ENCODE measurements around the gene KIF16B. TPM values are rescaled to one million over a fixed set of nuclear protein-coding genes. Genes with fewer than 3 reads are reported as not detected.

Gene KIF16B
- total and polyA plus RNA-seq, 9 of the 15 experiments (the other 6 are each of a cell fraction or from before 2014, with no cell fraction given): 1.00 to 10.6 (median 8.5) TPM

DNA sequence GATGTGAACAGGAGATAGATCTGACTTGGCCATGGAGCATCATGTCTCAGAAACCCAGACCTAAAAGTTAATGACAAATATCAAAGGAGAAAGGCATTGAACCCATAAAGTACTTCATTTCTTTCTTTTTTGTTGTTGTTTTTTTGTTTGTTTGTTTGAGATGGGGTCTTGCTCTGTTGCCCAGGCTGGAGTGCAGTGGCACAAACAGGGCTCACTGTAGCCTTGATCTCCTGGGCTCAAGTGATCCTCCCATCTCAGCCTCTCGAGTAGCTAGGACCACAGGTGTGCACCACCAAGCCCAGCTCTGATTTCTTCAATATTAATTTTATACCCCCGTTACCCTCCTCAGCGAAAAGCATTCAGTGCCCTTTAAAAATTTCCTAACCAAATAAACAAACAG lies 45.8 kb downstream of the KIF16B start:
- intact Hi-C loops (cut with micrococcal nuclease): no loop called here
- POLR2A ChIA-PET: interaction anchor here (1.2 kb wide), 1 partner anchor 138 kb away, joined by 3 read pairs; no protein-coding TSS in a partner anchor
- TF ChIP-seq CHD4 (IDR thresholded peaks at IDR 0.05; ENCODE audit: insufficient read depth, insufficient replicate concordance, low read depth, low read length, poor library complexity, severe bottlenecking) (no peak), ZSCAN29 (IDR thresholded peaks at IDR 0.05) (no peak), ZNF696 (CRISPR knock-in tag; conservative IDR thresholded peaks at IDR 0.05) (no peak), ZFP1 (CRISPR knock-in tag; IDR thresholded peaks at IDR 0.05) (no peak), PHF20 (IDR thresholded peaks at IDR 0.05; ENCODE audit: partially characterized antibody) (no peak), CBX1 (IDR thresholded peaks at IDR 0.05; ENCODE audit: low read depth) (no peak), GATAD2B (IDR thresholded peaks at IDR 0.05; ENCODE audit: borderline replicate concordance) (no peak), STAG1 (CRISPR knock-in tag; IDR thresholded peaks at IDR 0.05; ENCODE audit: borderline replicate concordance) (no peak), EP400 (IDR thresholded peaks at IDR 0.05) (no peak), GABPB2 (CRISPR knock-in tag; conservative IDR thresholded peaks at IDR 0.05) (no peak), BHLHE40 (IDR thresholded peaks at IDR 0.05; ENCODE audit: low read length) (no peak), RFX5 (IDR thresholded peaks at IDR 0.05; ENCODE audit: low read depth, low read length) (no peak)
- TF ChIP-seq, protein P1, sequence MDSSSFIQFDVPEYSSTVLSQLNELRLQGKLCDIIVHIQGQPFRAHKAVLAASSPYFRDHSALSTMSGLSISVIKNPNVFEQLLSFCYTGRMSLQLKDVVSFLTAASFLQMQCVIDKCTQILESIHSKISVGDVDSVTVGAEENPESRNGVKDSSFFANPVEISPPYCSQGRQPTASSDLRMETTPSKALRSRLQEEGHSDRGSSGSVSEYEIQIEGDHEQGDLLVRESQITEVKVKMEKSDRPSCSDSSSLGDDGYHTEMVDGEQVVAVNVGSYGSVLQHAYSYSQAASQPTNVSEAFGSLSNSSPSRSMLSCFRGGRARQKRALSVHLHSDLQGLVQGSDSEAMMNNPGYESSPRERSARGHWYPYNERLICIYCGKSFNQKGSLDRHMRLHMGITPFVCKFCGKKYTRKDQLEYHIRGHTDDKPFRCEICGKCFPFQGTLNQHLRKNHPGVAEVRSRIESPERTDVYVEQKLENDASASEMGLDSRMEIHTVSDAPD (CRISPR knock-in tag; IDR thresholded peaks at IDR 0.05): no peak
- TF ChIP-seq, protein P2, sequence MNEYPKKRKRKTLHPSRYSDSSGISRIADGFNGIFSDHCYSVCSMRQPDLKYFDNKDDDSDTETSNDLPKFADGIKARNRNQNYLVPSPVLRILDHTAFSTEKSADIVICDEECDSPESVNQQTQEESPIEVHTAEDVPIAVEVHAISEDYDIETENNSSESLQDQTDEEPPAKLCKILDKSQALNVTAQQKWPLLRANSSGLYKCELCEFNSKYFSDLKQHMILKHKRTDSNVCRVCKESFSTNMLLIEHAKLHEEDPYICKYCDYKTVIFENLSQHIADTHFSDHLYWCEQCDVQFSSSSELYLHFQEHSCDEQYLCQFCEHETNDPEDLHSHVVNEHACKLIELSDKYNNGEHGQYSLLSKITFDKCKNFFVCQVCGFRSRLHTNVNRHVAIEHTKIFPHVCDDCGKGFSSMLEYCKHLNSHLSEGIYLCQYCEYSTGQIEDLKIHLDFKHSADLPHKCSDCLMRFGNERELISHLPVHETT (CRISPR knock-in tag; conservative IDR thresholded peaks at IDR 0.05 in 1 of 2, IDR thresholded peaks at IDR 0.05 in 1 of 2): no peak
- TF ChIP-seq, protein P3, sequence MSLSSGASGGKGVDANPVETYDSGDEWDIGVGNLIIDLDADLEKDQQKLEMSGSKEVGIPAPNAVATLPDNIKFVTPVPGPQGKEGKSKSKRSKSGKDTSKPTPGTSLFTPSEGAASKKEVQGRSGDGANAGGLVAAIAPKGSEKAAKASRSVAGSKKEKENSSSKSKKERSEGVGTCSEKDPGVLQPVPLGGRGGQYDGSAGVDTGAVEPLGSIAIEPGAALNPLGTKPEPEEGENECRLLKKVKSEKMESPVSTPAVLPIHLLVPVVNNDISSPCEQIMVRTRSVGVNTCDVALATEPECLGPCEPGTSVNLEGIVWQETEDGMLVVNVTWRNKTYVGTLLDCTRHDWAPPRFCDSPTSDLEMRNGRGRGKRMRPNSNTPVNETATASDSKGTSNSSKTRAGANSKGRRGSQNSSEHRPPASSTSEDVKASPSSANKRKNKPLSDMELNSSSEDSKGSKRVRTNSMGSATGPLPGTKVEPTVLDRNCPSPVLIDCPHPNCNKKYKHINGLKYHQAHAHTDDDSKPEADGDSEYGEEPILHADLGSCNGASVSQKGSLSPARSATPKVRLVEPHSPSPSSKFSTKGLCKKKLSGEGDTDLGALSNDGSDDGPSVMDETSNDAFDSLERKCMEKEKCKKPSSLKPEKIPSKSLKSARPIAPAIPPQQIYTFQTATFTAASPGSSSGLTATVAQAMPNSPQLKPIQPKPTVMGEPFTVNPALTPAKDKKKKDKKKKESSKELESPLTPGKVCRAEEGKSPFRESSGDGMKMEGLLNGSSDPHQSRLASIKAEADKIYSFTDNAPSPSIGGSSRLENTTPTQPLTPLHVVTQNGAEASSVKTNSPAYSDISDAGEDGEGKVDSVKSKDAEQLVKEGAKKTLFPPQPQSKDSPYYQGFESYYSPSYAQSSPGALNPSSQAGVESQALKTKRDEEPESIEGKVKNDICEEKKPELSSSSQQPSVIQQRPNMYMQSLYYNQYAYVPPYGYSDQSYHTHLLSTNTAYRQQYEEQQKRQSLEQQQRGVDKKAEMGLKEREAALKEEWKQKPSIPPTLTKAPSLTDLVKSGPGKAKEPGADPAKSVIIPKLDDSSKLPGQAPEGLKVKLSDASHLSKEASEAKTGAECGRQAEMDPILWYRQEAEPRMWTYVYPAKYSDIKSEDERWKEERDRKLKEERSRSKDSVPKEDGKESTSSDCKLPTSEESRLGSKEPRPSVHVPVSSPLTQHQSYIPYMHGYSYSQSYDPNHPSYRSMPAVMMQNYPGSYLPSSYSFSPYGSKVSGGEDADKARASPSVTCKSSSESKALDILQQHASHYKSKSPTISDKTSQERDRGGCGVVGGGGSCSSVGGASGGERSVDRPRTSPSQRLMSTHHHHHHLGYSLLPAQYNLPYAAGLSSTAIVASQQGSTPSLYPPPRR (CRISPR knock-in tag; IDR thresholded peaks at IDR 0.05; ENCODE audit: borderline replicate concordance): no peak

More for the DNA sequence above, 45.8 kb downstream of the KIF16B start:
- no peak overlapping the region for H3K4me3 ChIP-seq
- ATAC-seq: no peak
- H3K9me3 ChIP-seq (replicated peaks; ENCODE audit: control insufficient read depth, insufficient read depth, low read depth, low read length): no peaks in the 10 kb centered on the region
- no peaks in the 10 kb centered on the region for H4K20me1 ChIP-seq (replicated peaks; ENCODE audit: control insufficient read depth, insufficient read depth, low read length)
- in situ Hi-C loops (cut with MboI): no loop called here
- H2AFZ ChIP-seq (ENCODE audit: low read depth, low read length): no peak overlapping the region
- no peak overlapping the region for H3K4me2 ChIP-seq (ENCODE audit: insufficient read depth, low read length)
- DNase-seq (ENCODE audit: extremely low read depth in 1 of 4, low spot score in 3 of 4): no peak
- FAIRE-seq: no peak
- 82% methylated on average over 2 of the region's 3 CpGs for WGBS (ENCODE audit: insufficient coverage, low coverage, missing lambda C conversion rate)
- no peak overlapping the region for H3K9ac ChIP-seq (ENCODE audit: insufficient read depth in 1 of 2, low read depth in 2 of 2, low read length in 2 of 2)
- H3K4me1 ChIP-seq (replicated peaks in 1 of 2; ENCODE audit: control insufficient read depth in 2 of 2, insufficient read depth in 2 of 2, low read length in 2 of 2): no peaks in the 10 kb centered on the region
- H3K36me3 ChIP-seq (ENCODE audit: control insufficient read depth, insufficient read depth, low read length): no peaks in the 10 kb centered on the region
- no TSS peak for BruUV-seq (replicated peaks)
- H3K27ac ChIP-seq (ENCODE audit: extremely low read depth, low read depth, low read length): no peak overlapping the region
- H3K9me1 ChIP-seq (ENCODE audit: control insufficient read depth, insufficient read depth, low read length): no peaks in the 10 kb centered on the region
- no peaks in the 10 kb centered on the region for H3K79me2 ChIP-seq (ENCODE audit: control insufficient read depth, insufficient read depth, low read length)
- CTCF ChIA-PET (ENCODE audit: low intra/inter-chr PET ratio): no interaction called here
- no peaks in the 10 kb centered on the region for H3K27me3 ChIP-seq (ENCODE audit: control insufficient read depth in 2 of 2, insufficient read depth in 2 of 2, low read length in 2 of 2)
